GM12878 (cell line): ENCODE data around the gene THUMPD3. TPM values are rescaled to one million over a fixed set of nuclear protein-coding genes. Genes with fewer than 3 reads are reported as not detected.

Experiments
- ATAC-seq: fragments of 200-7000 bp; cut with Tn5 transposase; 3 replicates; pipeline ENCODE4 v1.9.1; 2020; ENCODE audit warnings: mild to moderate bottlenecking, moderate library complexity
- BruUV-seq: library from RNA; stranded (reverse); fragments of 400-500 nt; replicated peaks from 2 replicates; lab custom pipeline; 2021; lab: Mats Ljungman, UMichigan
- CTCF ChIA-PET: fragments of 300-600 bp; sonication (Branson Sonifier 250); formaldehyde crosslinking; extraction: SDS; loops from one replicate; lab custom pipeline; 2021; ENCODE audit warnings: inconsistent platforms; lab: Yijun Ruan, JAX
- POLR2A ChIA-PET: fragments of 350-600 bp; formaldehyde crosslinking; extraction: SDS; loops from one replicate; lab custom pipeline; 2021; ENCODE audit warnings: inconsistent platforms; lab: Charles Lee
- RAD21 ChIA-PET: fragments of 300-600 bp; sonication (Branson Sonifier 250); formaldehyde crosslinking; loops from one replicate; lab custom pipeline; 2023; ENCODE audit warnings: antibody characterized with exemption; ENCODE audit not compliant: unreplicated experiment; lab: Charles Lee
- SMC1A ChIA-PET: fragments of 300-600 bp; sonication (Branson Sonifier 250); formaldehyde crosslinking; loops from one replicate; lab custom pipeline; 2023; ENCODE audit not compliant: unreplicated experiment, uncharacterized antibody; lab: Charles Lee
- DNase-seq: peaks from one replicate; pipeline ENCODE4 v3.0.0-alpha.2; 2011; ENCODE audit warnings: low read depth, low spot score
- FAIRE-seq: peaks from 3 replicates; lab custom pipeline; 2011; peaks lifted over from hg19 to GRCh38; lab: Jason Lieb, UNC
- H2AFZ ChIP-seq: 2 replicates; pipeline ENCODE4 v1.6.0; 2011; ENCODE audit warnings: low read depth, low read length, control low read depth; ENCODE audit not compliant: control insufficient read depth
- H3K27ac ChIP-seq: 2 replicates; pipeline ENCODE4 v1.5.1; 2011; ENCODE audit warnings: control low read depth; ENCODE audit not compliant: control insufficient read depth, insufficient read depth
- H3K27me3 ChIP-seq, 2 experiments: replicated peaks in 1 of 2; 2 replicates each; pipeline versions ENCODE4 v1.6.0 to v1.6.1; 2011; ENCODE audit warnings: low read length in 1 of 2; ENCODE audit not compliant: control insufficient read depth in 2 of 2, insufficient read depth in 2 of 2
- H3K36me3 ChIP-seq, 2 experiments: 2 replicates each; pipeline ENCODE4 v1.5.1; 2011; ENCODE audit warnings: low read length in 1 of 2; ENCODE audit not compliant: control insufficient read depth in 2 of 2, insufficient read depth in 2 of 2
- H3K4me1 ChIP-seq: 2 replicates; pipeline ENCODE4 v1.6.1; 2011; ENCODE audit warnings: mild to moderate bottlenecking, low read length, moderate library complexity, mixed read lengths; ENCODE audit not compliant: control insufficient read depth, insufficient read depth
- H3K4me2 ChIP-seq: 2 replicates; pipeline ENCODE4 v1.6.0; 2011; ENCODE audit warnings: control low read depth; ENCODE audit not compliant: control insufficient read depth, insufficient read depth
- H3K4me3 ChIP-seq: fragments of 200-600 bp; sonication (generic); 2 replicates; pipeline ENCODE4 v1.5.1; 2016
- H3K79me2 ChIP-seq: 2 replicates; pipeline ENCODE4 v1.6.0; 2011; ENCODE audit warnings: low read length; ENCODE audit not compliant: control insufficient read depth, insufficient read depth
- H3K9ac ChIP-seq: 2 replicates; pipeline ENCODE4 v1.8.0; 2011; ENCODE audit warnings: low read length, control low read depth, mixed read lengths; ENCODE audit not compliant: control insufficient read depth, insufficient read depth
- H3K9me3 ChIP-seq: replicated peaks from 3 replicates; pipeline ENCODE4 v1.5.1; 2011; ENCODE audit warnings: mild to moderate bottlenecking, low read length; ENCODE audit not compliant: control insufficient read depth, insufficient read depth
- H4K20me1 ChIP-seq: 2 replicates; pipeline ENCODE4 v1.6.0; 2011; ENCODE audit not compliant: control insufficient read depth, insufficient read depth
- BHLHE40 ChIP-seq, 2 experiments: fragments of 450-650 bp in 1 of 2; IDR thresholded peaks; 2 replicates each; pipeline ENCODE4 v1.6.1; 2011 to 2017; ENCODE audit warnings: low read depth in 2 of 2, borderline replicate concordance in 1 of 2, improper control_type of control experiment in 1 of 2, low read length in 1 of 2, mild to moderate bottlenecking in 1 of 2
- CHD4 ChIP-seq: fragments of 200-600 bp; sonication (generic); IDR thresholded peaks from 2 replicates; pipeline ENCODE4 v1.6.1; 2016; ENCODE audit warnings: mild to moderate bottlenecking
- CREB1 ChIP-seq: IDR thresholded peaks from 2 replicates; pipeline ENCODE4 v1.6.1; 2012; ENCODE audit warnings: low read depth, mild to moderate bottlenecking, inconsistent platforms
- IKZF1 ChIP-seq: fragments of 450-650 bp; conservative IDR thresholded peaks from 2 replicates; pipeline ENCODE4 v1.6.1; 2017; ENCODE audit warnings: antibody characterized with exemption, mild to moderate bottlenecking
- JUNB ChIP-seq: IDR thresholded peaks from 2 replicates; pipeline ENCODE4 v1.6.1; 2016; ENCODE audit warnings: antibody characterized with exemption, mild to moderate bottlenecking
- KLF5 ChIP-seq: fragments of 450-650 bp; IDR thresholded peaks from 2 replicates; pipeline ENCODE4 v1.6.1; 2014; ENCODE audit warnings: mild to moderate bottlenecking; ENCODE audit not compliant: partially characterized antibody
- NFYA ChIP-seq: IDR thresholded peaks from 2 replicates; pipeline ENCODE4 v1.6.1; 2011; ENCODE audit warnings: low read depth, mild to moderate bottlenecking, low read length, improper control_type of control experiment, borderline replicate concordance
- SMAD5 ChIP-seq: IDR thresholded peaks from 2 replicates; pipeline ENCODE4 v1.6.1; 2016; ENCODE audit warnings: antibody characterized with exemption, low read depth
- SMC3 ChIP-seq: IDR thresholded peaks from 2 replicates; pipeline ENCODE4 v1.6.1; 2011; ENCODE audit warnings: low read length, improper control_type of control experiment, borderline replicate concordance
- WGBS: methylation state at CpG from one replicate; pipeline ENCODE4 v1.1.6; 2016; ENCODE audit warnings: low lambda C conversion rate; ENCODE audit not compliant: insufficient replicate concordance, insufficient coverage; ENCODE audit errors: missing lambda C conversion rate; 5-methylcytosine and 5-hydroxymethylcytosine counted together
- in situ Hi-C: fragments of 300-500 bp; cut with MboI; formaldehyde crosslinking; loops from 9 replicates; pipeline ENCODE4 v1.14.3; 2018; ENCODE audit warnings: mixed read lengths
- intact Hi-C: fragments of 100-400 bp; cut with micrococcal nuclease; formaldehyde crosslinking; loops from one replicate; pipeline ENCODE4 v1.14.2; 2022; ENCODE audit not compliant: unreplicated experiment
- polyA plus RNA-seq, 11 experiments: library from polyadenylated mRNA; depleted of rRNA in 4 of 11; unstranded in 6 of 11; stranded (reverse) in 5 of 11; fragments of >200 nt; fragmentation: Nextera tagmentation in 4 of 11; fragmentation: Illumina TruSeq in 1 of 11; extraction: Ambion mirVana in 4 of 11; extraction: Trizol in 1 of 11; gene quantifications; 1 replicate in 1 of 11; 2 replicates in 10 of 11; pipeline versions ENCODE4 v1.2.1 to v1.2.3, GENCODE V29; 2011 to 2016; ENCODE audit warnings: inconsistent platforms in 2 of 11, missing spikeins in 2 of 11, low read depth in 1 of 11
- total RNA-seq, 4 experiments: library from RNA; depleted of rRNA in 3 of 4; stranded (reverse); fragments of >200 nt in 3 of 4; fragmentation: Illumina TruSeq in 1 of 4; extraction: Trizol in 1 of 4; gene quantifications; 2 replicates each; pipeline versions ENCODE4 v1.2.1 to v1.2.3, GENCODE V29; 2013 to 2021
- TF ChIP-seq, protein P1 (sequence below): IDR thresholded peaks from 2 replicates; pipeline ENCODE4 v1.6.1; 2012; ENCODE audit warnings: low read depth, low read length, improper control_type of control experiment
- TF ChIP-seq, protein P2 (sequence below): IDR thresholded peaks from 2 replicates; pipeline ENCODE4 v1.6.1; 2011; ENCODE audit warnings: low read depth, mild to moderate bottlenecking, low read length, moderate library complexity, borderline replicate concordance; ENCODE audit errors: extremely low read depth
- TF ChIP-seq, protein P3 (sequence below): IDR thresholded peaks from 2 replicates; pipeline ENCODE4 v1.6.1; 2011; ENCODE audit warnings: borderline replicate concordance, low read depth, mild to moderate bottlenecking, moderate library complexity, low read length; ENCODE audit not compliant: insufficient read depth, poor library complexity, severe bottlenecking

Gene THUMPD3
- total and polyA plus RNA-seq, 10 of the 15 experiments (the other 5 are each of a cell fraction or from before 2014, with no cell fraction given): 28.7 to 47.4 (median 41.8) TPM

DNA sequence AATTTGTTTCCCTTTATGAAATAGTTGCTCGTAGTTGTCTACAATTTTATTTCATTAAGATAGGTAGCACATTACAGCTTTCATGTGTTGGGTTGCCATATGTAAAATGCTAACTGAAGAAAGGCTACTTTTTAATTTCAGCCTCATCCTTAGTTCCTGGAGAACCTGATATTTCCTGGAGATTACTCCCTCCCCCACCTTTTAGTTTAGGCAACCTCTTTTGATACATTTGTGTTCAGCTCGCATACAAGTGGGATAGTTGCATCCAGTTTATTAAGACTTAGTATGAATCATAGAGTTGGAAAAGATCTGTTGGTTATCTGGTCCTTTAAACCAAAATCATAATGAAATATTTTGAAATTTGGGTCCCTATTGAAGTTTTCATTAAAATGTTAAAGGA is 40.6 kb downstream of the THUMPD3 start:
- SMC1A ChIA-PET: interaction anchor here (0.6 to 4.1 kb wide), 7 partner anchors 9 to 53 kb away, joined by 3 to 43 read pairs (median 5); partner anchors contain the start of gene THUMPD3
- 21% methylated on average over 2 of the region's 2 CpGs for WGBS
- intact Hi-C loops: no loop called here
- H4K20me1 ChIP-seq: peaks cover 4% of the 10 kb centered on the region
- H3K27me3 ChIP-seq: no peaks in the 10 kb centered on the region
- peak overlapping the region; percentile 59; the same call in 1 of the 2 replicates for H3K4me3 ChIP-seq
- no peak overlapping the region for H2AFZ ChIP-seq
- no peak for DNase-seq
- no peak overlapping the region for H3K9ac ChIP-seq
- no peak for FAIRE-seq
- H3K4me1 ChIP-seq: peaks cover 5% of the 10 kb centered on the region; the same call in 1 of the 2 replicates
- H3K79me2 ChIP-seq: peaks cover 99% of the 10 kb centered on the region
- no TSS peak for BruUV-seq
- in situ Hi-C loops: no loop called here
- ATAC-seq: no peak
- no peaks in the 10 kb centered on the region; the same call in 2 of the 3 replicates for H3K9me3 ChIP-seq
- CTCF ChIA-PET: interaction anchor here (0.8 to 2.7 kb wide), 6 partner anchors 8 to 50 kb away, joined by 3 to 21 read pairs (median 4); no protein-coding TSS in a partner anchor
- no peak overlapping the region for H3K27ac ChIP-seq
- RAD21 ChIA-PET: interaction anchor here (0.6 to 3.4 kb wide), 7 partner anchors 8 to 50 kb away, joined by 3 to 20 read pairs (median 5); partner anchors contain the start of gene THUMPD3
- POLR2A ChIA-PET: interaction anchor here (0.9 to 4.1 kb wide), 3 partner anchors 9 to 37 kb away, joined by 3 to 24 read pairs (median 5); no protein-coding TSS in a partner anchor
- H3K4me2 ChIP-seq: peak overlapping the region; percentile 45; the same call in 1 of the 2 replicates
- peaks cover 0 to 5% of the 10 kb centered on the region in 2 experiments; a peak in 1 of 4 replicates for H3K36me3 ChIP-seq
- TF ChIP-seq CREB1 (no peak), SMC3 (no peak), KLF5 (no peak), JUNB (no peak), NFYA (no peak), BHLHE40 (IDR thresholded peaks at IDR 0.05; ENCODE audit: borderline replicate concordance in 1 of 2, low read depth in 2 of 2, low read length in 1 of 2) (no peak), SMAD5 (no peak), IKZF1 (no peak), CHD4 (no peak)
- TF ChIP-seq, protein P1, sequence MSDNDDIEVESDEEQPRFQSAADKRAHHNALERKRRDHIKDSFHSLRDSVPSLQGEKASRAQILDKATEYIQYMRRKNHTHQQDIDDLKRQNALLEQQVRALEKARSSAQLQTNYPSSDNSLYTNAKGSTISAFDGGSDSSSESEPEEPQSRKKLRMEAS: no peak
- TF ChIP-seq, protein P2, sequence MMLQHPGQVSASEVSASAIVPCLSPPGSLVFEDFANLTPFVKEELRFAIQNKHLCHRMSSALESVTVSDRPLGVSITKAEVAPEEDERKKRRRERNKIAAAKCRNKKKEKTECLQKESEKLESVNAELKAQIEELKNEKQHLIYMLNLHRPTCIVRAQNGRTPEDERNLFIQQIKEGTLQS: no peak
- TF ChIP-seq, protein P3, sequence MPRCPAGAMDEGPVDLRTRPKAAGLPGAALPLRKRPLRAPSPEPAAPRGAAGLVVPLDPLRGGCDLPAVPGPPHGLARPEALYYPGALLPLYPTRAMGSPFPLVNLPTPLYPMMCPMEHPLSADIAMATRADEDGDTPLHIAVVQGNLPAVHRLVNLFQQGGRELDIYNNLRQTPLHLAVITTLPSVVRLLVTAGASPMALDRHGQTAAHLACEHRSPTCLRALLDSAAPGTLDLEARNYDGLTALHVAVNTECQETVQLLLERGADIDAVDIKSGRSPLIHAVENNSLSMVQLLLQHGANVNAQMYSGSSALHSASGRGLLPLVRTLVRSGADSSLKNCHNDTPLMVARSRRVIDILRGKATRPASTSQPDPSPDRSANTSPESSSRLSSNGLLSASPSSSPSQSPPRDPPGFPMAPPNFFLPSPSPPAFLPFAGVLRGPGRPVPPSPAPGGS: no peak
